Measurements from ENCODE around the gene TIMM22. TPM values are rescaled to one million over a fixed set of nuclear protein-coding genes. Genes with fewer than 3 reads are reported as not detected.

TIMM22 gene
- total and polyA plus RNA-seq, 4 donors, result 7.2 to 12.2 (median 9.9) TPM

GRCh38 chr17:1038459-1039122, 41.7 kb downstream of the TIMM22 start:
- DNase-seq (no peak), ATAC-seq (ENCODE audit: insufficient read depth, low FRiP score) (no peak)
- Histone ChIP-seq H3K4me3 (no peak overlapping the region), H3K27me3 (ENCODE audit: control insufficient read depth in 3 of 3, insufficient read depth in 3 of 3, low read length in 2 of 3) (no peaks in the 10 kb centered on the region), H3K4me1 (ENCODE audit: control insufficient read depth in 5 of 5, insufficient read depth in 5 of 5, low read length in 5 of 5) (peaks cover 0 to 18% (median 15%) of the 10 kb centered on the region in 5 donors), H3K9me3 (ENCODE audit: control insufficient read depth in 4 of 4, insufficient read depth in 3 of 4, low read length in 3 of 4) (peaks cover 0 to 3% (median 0%) of the 10 kb centered on the region in 4 donors), H3K36me3 (ENCODE audit: control insufficient read depth in 4 of 4, insufficient read depth in 4 of 4, low read length in 4 of 4) (peaks cover 0 to 29% (median 5%) of the 10 kb centered on the region in 4 donors), H3K27ac (ENCODE audit: low read depth in 1 of 2, low read length in 1 of 2) (peak overlapping the region in 1 of 2 donors; percentile 70), H3K9ac (ENCODE audit: insufficient read depth in 1 of 2, low read length in 2 of 2) (no peak overlapping the region)
- 86 to 89% methylated on average over 31 of the region's 31 CpGs for WGBS, 2 donors
- TF ChIP-seq CTCF (IDR thresholded peaks at IDR 0.05; ENCODE audit: control extremely low read depth, extremely low read depth), result no peak

- Histone ChIP-seq H3K36me3 (ENCODE audit: control insufficient read depth in 4 of 4, insufficient read depth in 4 of 4, low read length in 4 of 4) (peaks cover 0 to 26% (median 5%) of the 10 kb centered on the region in 4 donors), H3K4me3 (no peak overlapping the region), H3K27me3 (ENCODE audit: control insufficient read depth in 3 of 3, insufficient read depth in 3 of 3, low read length in 2 of 3) (no peaks in the 10 kb centered on the region), H3K9me3 (ENCODE audit: control insufficient read depth in 4 of 4, insufficient read depth in 3 of 4, low read length in 3 of 4) (peaks cover 0 to 3% (median 0%) of the 10 kb centered on the region in 4 donors), H3K27ac (ENCODE audit: low read depth in 1 of 2, low read length in 1 of 2) (peak overlapping the region; percentile 47 to 70), H3K4me1 (ENCODE audit: control insufficient read depth in 5 of 5, insufficient read depth in 5 of 5, low read length in 5 of 5) (peaks cover 0 to 22% (median 18%) of the 10 kb centered on the region in 5 donors), H3K9ac (ENCODE audit: insufficient read depth in 1 of 2, low read length in 2 of 2) (no peak overlapping the region)
- ATAC-seq (ENCODE audit: insufficient read depth, low FRiP score), result no peak
- no peak for DNase-seq
- TF ChIP-seq CTCF (IDR thresholded peaks at IDR 0.05; ENCODE audit: control extremely low read depth, extremely low read depth), result no peak
- WGBS, 2 donors, result 61 to 66% methylated on average over 15 to 16 of the region's 16 CpGs
Observed at GRCh38 chr17:1039123-1039507, 42.2 kb downstream of the TIMM22 start.

GRCh38 chr17:1039511-1040215, 42.7 kb downstream of the TIMM22 start:
- Histone ChIP-seq H3K4me3 (no peak overlapping the region), H3K36me3 (ENCODE audit: control insufficient read depth in 4 of 4, insufficient read depth in 4 of 4, low read length in 4 of 4) (peaks cover 0 to 21% (median 5%) of the 10 kb centered on the region in 4 donors)

More at GRCh38 chr17:1039511-1040215, 42.7 kb downstream of the TIMM22 start:
- no peak for TF ChIP-seq CTCF (IDR thresholded peaks at IDR 0.05; ENCODE audit: control extremely low read depth, extremely low read depth)
- 30 to 54% methylated on average over 30 of the region's 30 CpGs for WGBS, 2 donors
- ATAC-seq (ENCODE audit: insufficient read depth, low FRiP score) (peak; percentile 54), DNase-seq (peak; percentile 39 to 63 (median 61))
- H3K4me1 ChIP-seq (ENCODE audit: control insufficient read depth in 5 of 5, insufficient read depth in 5 of 5, low read length in 5 of 5), result peaks cover 0 to 23% (median 18%) of the 10 kb centered on the region in 5 donors
- H3K9me3 ChIP-seq (ENCODE audit: control insufficient read depth in 4 of 4, insufficient read depth in 3 of 4, low read length in 3 of 4), result peaks cover 0 to 3% (median 0%) of the 10 kb centered on the region in 4 donors
- no peaks in the 10 kb centered on the region for H3K27me3 ChIP-seq (ENCODE audit: control insufficient read depth in 3 of 3, insufficient read depth in 3 of 3, low read length in 2 of 3)
- no peak overlapping the region for H3K9ac ChIP-seq (ENCODE audit: insufficient read depth in 1 of 2, low read length in 2 of 2)
- peak overlapping the region; percentile 47 to 92 for H3K27ac ChIP-seq (ENCODE audit: low read depth in 1 of 2, low read length in 1 of 2)
